ENCODE measurements around the gene ZNF667.

ZNF667 gene

GRCh38 chr19:56393119-56394012 lies 83.8 kb downstream of the ZNF667 start, which contains the start of gene ZNF582:
Gene ZNF582, minus strand, starts transcription at chr19:56393534. Its CDS starts 1,782 bp downstream, at chr19:56391752.
- DNase-seq (ENCODE audit: low read depth): peak; percentile 76
